GM04504 (cell line): Measurements from ENCODE around the gene DIP2C.

Experiments
- DNase-seq: peaks from one replicate; pipeline ENCODE4 v3.0.0-alpha.2; 2012; ENCODE audit warnings: low read depth

Gene DIP2C

DNA sequence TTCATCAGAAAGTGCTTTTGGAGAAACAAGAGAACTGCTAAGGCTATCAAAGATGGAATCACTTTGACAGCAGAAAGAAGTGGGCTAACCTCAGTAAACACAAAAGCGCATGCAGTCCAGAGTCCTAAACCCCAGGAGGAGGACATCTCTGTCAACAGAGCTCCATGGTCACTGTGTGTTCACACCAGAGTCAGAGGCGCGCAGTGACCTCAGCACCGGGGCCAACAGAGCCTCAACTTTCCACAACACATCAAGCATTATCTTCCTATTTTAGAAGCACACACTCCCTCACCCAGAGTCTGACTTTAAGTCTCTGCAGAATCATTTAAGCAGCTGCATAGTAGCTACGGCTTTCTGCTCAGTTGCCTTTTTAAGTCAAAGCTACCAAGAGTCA is 195.3 kb downstream of the DIP2C start:
- no peak for DNase-seq

DNA sequence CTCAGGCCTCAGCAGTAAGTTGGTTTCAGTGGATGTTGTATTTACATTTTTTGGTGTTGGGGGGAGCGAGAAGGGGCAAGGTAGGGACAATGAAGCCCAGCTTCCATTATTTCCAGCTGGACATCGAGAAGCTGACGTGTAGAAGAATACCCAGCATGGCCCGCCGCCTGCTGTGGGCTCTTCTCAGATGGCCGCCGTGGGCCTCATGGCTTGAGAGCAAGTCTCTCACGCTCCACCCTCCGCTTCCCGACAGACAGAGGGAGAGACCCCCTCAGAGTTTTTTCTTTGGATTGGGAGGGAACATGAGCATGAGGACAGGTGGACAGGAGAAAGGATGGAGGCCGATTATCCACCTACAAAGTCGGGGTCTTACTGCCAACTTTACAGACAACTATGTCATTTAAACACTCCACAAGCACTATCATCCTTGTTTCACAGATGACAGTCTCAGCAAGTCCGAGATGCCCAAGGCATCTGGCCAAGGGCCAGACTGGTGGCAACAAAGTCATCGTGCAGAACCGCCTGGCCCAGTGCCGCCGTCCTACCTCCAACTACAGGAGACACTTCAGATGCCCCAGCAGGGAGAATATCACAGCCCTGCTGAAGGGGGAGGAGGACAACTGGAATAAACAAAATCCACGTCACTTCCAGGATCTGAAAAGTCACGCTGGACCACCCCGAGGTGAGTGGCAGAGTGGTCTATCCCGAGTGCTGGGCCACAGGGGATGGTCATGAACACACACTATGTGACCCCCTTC is 195.9 kb downstream of the DIP2C start:
- no peak for DNase-seq

GRCh38 chr10:492836-493235 is 196.6 kb downstream of the DIP2C start:
- no peak for DNase-seq

DNA sequence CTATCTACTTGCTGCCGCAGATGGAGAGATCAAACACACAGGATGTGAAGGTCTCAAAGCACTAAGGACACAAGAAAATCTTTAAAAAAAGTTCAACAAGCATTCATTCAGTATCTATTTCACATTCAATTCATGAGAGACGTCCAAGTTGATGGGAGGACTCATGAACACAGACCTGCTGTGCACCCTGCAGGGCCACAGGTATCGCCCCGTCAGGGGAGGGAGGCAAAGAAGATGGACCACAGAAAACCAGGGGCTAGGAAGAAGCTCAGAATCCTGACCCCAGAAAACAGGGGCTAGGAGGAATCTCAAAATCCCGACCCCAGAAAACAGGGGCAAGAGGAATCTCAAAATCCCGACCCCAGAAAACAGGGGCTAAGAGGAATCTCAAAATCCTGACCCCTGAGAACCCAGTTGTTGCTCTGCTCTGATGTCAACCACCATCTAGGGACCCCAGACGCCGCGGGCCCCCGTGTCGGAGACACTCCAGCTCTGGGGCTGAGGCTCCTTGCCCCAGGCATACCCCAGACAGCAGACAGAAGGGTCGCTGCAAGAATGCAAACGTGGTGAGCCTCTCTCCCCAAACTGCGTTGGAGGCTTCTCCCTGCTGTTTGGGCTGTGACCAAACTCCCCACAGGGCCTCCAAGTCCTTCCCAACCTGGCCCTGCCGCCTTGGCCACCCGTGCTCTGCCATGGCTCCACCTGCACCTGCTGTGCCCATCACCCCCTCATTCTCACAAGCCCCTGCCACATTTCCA is 197.6 kb downstream of the DIP2C start:
- no peak for DNase-seq

GRCh38 chr10:490891-491571 is 198.4 kb downstream of the DIP2C start:
- peak; percentile 58 for DNase-seq

- DNase-seq: peak; percentile 86
These were observed 199.2 kb downstream of the DIP2C start for GRCh38 chr10:490256-490655.

DNA sequence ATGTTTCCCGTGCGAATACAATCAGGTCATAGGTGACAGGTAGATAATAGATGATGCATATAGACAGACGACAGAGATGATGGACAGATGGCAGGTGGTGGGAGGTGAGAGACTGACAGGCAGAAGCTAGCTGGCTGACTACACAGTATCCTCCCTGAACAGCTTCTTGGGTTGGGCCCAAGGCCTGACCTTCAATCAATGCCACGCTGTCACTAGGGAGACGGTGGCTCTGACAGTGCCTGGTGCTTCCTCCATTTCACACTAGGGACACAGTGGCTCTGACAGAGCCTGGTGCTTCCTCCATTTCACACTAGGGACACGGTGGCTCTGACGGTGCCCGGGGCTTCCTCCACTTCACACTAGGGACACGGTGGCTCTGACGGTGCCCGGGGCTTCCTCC is 200.1 kb downstream of the DIP2C start:
- DNase-seq: no peak

- DNase-seq: no peak
These were observed 200.6 kb downstream of the DIP2C start for GRCh38 chr10:488933-489215.

GRCh38 chr10:488081-488932 is 201.2 kb downstream of the DIP2C start:
- DNase-seq: no peak

- no peak for DNase-seq
These were observed 202.7 kb downstream of the DIP2C start for GRCh38 chr10:486666-487322.

GRCh38 chr10:486206-486605 is 203.3 kb downstream of the DIP2C start:
- DNase-seq: no peak

GRCh38 chr10:485776-486175 is 203.7 kb downstream of the DIP2C start:
- no peak for DNase-seq

- no peak for DNase-seq
These were observed 204.4 kb downstream of the DIP2C start for GRCh38 chr10:484925-485661.

GRCh38 chr10:484441-484924 is 205.0 kb downstream of the DIP2C start:
- no peak for DNase-seq

DNA sequence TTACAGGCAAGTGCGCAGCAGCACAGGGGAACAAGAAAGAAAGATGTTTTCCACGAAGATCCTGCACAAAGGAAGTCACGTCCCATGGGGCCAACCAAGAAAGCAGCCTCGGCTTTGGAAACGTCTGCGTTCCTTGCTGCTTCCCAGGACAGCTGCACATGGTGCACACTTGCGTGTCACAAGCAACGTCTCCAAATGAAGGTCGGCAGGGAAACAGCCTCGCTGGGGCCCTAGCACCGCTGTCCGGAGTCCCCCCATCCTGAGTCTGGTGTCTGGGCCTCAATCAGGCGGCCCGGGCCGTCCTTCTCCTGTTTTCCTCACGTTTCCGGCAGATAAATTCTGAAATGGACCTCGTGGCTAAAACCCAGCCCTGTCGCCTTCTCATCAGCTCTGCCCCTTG is 206.2 kb downstream of the DIP2C start:
- DNase-seq: no peak

- no peak for DNase-seq
These were observed 206.6 kb downstream of the DIP2C start for GRCh38 chr10:482848-483247.

DNA sequence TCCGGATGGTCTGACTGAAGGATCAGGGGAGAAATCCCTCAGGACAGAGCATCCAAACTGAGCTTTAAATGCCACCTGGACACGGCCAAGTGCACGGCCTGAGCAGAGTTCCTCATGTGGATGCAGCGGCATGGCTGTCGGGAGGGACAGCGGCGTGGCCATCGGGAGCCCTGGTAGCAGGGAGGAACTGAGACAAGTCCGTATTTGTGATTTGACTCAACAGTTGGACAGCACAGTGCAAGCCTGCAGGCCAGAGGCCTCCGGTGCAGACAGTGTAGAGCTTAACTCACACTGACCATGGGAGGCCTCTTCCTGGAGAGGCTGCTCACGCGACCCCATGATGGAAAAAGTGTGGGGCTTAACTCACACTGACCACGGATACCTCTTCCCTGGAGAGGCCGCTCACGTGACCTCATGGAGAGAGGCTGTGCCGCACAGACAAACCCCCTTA is 207.4 kb downstream of the DIP2C start:
- no peak for DNase-seq

DNA sequence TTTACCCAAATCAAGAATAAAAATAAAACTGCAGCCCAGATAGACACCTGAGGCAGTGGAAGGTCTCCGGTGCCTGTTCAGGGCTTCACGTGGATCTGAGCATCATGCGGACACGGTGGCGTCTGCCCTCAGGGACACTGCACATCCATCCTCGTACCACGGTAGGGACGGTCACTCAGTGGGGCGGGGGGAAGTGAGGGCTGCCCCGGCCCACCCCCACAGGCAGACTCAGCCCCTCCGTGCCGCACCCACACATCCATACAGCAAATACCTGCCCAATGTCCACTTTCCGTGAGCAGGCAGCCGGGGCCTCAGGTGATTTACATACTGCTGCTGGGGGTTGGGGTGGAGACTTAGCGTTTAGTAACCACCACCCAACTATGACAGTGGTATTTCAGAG is 207.8 kb downstream of the DIP2C start:
- DNase-seq: no peak

DNA sequence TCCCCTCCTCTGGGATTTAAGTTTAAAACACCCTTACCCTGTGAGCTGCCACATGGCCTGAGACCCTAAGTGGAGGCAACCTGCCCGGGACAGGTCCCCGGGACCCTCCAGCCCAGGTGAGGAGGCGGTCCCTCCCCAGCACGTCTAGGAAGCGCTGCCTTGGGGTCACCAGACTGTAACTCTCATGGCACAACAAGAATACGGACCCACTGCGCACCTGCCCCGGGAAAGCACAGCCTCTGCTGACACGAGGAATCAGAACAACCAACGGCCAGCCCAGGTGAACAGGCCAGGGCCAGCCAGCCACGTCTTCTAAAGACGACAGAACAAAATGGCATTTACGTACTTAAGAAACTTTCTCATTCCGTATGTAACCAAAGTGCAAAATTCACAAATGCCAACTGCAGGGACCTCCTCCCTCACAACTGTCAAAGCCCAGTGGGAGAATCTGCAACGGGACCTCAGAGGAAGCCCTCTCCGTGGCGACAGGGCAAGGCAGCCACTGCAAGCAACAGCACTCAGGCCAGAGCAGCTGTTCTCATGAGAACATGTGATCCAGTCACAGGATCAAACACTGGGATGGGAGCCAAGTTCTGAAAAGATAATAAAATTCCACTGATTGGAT is 208.4 kb downstream of the DIP2C start:
- no peak for DNase-seq

DNA sequence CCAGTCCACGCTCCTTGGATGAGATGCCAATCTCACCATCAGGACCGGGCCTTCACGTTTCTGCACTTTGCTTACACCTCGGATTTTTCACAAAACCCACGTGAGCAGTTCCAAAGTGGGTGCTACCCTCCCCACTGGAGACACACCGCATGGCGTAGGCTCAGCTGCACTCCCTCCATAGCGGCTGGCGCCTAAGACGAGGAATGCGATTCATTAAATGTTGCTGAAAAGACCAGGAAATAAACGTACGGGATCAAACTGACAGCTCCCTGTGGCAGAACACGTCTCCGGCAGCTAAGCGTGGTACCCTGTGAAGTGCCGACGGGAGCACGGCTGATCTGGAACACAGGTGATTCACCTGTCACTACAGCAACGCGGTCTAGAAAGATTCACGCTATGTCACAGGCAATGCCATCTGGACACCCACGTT is 209.0 kb downstream of the DIP2C start:
- no peak for DNase-seq
